ENCODE data around the gene GPR151.
"Not testable (repeated sequence)": the region's sequence is repeated elsewhere in the genome, so short reads cannot be mapped to it uniquely, and the experiment has no call there.

The GPR151 gene

DNA sequence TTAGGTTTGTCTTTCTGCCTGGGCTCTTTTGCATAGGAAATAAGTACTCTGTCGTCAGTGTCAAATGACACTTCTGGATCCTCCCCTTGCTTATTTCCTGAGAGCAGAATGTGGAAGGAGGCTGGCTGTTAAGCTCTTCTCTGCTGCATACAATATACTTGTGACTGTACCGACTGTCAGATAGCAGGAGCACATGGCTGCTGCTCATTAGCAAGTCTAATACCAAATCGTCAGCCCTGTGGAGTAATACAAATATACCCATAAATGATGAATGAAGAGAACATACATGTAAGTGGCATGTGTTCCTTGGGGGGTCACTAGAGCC is at the start of gene GPR151:
Gene GPR151, minus strand, starts transcription at position 40 of the 325 bp plus-strand sequence. CDS start 77 bp downstream, outside the sequence.
- Mint-ChIP-seq H3K4me1 (no peaks in the 10 kb centered on the region), H3K27ac (peak within 1 kb of the TSS; percentile 34)
- DNase-seq: no peak

DNA sequence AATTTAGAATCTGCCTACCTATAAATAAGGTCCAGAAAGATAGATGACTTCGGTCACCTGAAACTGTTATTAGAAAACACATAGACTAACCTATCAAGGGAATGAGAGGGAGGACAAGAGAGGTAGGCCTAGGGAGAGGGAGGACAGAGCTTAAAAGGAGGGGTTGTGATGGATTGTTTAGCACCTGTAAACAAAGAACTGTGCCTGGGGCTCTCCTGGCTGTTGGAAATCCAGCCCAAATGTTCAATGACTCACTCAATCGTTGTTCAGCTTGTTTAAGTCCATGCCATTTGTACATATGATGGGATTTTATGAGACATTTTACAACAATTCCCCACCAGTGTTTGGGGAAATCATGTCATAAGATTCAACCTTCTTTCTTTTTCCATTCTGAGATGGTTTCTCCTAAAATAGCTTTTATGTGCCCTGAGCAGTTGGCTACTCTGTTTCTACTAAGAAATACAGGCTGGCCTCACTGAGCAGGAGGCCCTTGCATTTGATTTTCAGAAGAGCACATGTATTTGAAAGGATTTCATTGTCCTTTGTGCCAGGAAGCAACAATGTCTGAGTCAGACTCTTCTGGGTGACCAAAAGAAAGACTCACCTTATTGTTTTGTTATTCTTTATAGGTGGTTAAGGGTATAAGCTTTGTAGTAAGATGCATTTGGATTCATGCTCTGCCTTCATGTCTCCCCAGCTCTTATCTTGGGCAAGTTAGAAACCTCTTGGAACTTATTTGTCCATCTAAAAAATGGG is 48.2 kb upstream of the GPR151 start:
- Mint-ChIP-seq H3K4me3 (no peak overlapping the region), H3K27ac (peak overlapping the region; percentile 56), H3K9me3 (no peaks in the 10 kb centered on the region), H3K27me3 (ENCODE audit: low read depth, poor library complexity) (peaks cover 3% of the 10 kb centered on the region), H3K4me1 (peaks cover 20% of the 10 kb centered on the region), H3K36me3 (ENCODE audit: low read depth) (no peaks in the 10 kb centered on the region)
- TF ChIP-seq, protein P1, sequence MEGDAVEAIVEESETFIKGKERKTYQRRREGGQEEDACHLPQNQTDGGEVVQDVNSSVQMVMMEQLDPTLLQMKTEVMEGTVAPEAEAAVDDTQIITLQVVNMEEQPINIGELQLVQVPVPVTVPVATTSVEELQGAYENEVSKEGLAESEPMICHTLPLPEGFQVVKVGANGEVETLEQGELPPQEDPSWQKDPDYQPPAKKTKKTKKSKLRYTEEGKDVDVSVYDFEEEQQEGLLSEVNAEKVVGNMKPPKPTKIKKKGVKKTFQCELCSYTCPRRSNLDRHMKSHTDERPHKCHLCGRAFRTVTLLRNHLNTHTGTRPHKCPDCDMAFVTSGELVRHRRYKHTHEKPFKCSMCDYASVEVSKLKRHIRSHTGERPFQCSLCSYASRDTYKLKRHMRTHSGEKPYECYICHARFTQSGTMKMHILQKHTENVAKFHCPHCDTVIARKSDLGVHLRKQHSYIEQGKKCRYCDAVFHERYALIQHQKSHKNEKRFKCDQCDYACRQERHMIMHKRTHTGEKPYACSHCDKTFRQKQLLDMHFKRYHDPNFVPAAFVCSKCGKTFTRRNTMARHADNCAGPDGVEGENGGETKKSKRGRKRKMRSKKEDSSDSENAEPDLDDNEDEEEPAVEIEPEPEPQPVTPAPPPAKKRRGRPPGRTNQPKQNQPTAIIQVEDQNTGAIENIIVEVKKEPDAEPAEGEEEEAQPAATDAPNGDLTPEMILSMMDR (IDR thresholded peaks at IDR 0.05): no peak
- no peak for DNase-seq

More for the DNA sequence above, at the start of gene GPR151:
- peaks cover 2% of the 10 kb centered on the region for H3K27me3 Mint-ChIP-seq (ENCODE audit: low read depth, poor library complexity)
- peaks cover 7% of the 10 kb centered on the region for H3K36me3 Mint-ChIP-seq (ENCODE audit: low read depth)
- H3K4me3 Mint-ChIP-seq: no peak within 1 kb of the TSS
- TF ChIP-seq, protein P1 (IDR thresholded peaks at IDR 0.05): no peak
- no peaks in the 10 kb centered on the region for H3K9me3 Mint-ChIP-seq

DNA sequence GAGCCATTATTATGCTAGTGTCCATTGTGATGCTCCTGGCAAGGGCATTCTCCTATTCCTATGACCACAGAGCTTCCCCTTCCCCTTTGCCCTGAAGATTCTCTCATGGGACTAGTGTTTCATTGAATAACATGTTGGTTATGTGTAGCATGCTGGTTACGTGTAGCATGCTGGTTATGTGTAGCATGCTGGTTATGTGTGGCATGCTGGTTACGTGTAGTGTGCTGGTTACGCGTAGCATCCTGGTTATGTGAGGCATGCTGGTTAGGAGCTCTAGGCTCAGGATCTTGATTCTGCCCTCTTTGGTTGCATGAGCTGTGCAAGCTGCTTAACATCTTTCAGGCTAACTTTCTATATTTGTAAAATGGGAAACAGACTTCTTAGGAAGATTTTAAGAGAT is 46.5 kb upstream of the GPR151 start:
- Mint-ChIP-seq H3K9me3 (peaks cover 7% of the 10 kb centered on the region), H3K36me3 (ENCODE audit: low read depth) (no peaks in the 10 kb centered on the region), H3K27me3 (ENCODE audit: low read depth, poor library complexity) (peaks cover 3% of the 10 kb centered on the region), H3K4me3 (no peak overlapping the region), H3K27ac (no peak overlapping the region), H3K4me1 (peaks cover 20% of the 10 kb centered on the region)
- TF ChIP-seq, protein P1 (IDR thresholded peaks at IDR 0.05): no peak
- no peak for DNase-seq

DNA sequence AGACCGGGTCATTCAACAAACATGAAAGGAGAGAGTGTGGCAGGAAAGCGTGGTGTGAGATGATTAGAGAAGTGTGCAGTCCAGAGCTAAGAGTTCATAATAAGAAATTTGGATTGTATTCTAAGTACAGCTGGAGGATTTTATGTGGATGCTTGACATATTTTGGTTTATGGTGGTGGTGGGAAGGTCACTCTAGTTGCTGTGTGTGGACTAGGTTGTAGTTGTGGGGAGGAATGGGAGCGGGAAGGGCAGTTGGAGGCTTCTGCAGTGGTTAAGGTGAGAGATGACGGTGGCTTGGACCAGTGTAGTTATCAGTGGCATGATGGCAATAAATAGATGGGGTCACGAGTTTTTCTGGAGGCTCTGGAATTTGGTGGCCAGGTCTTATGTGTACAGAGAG is 45.7 kb upstream of the GPR151 start:
- H3K27ac Mint-ChIP-seq: no peak overlapping the region
- TF ChIP-seq, protein P1 (IDR thresholded peaks at IDR 0.05): no peak
- DNase-seq: no peak
- H3K27me3 Mint-ChIP-seq (ENCODE audit: low read depth, poor library complexity): peaks cover 3% of the 10 kb centered on the region
- H3K9me3 Mint-ChIP-seq: peaks cover 8% of the 10 kb centered on the region
- H3K4me1 Mint-ChIP-seq: peaks cover 20% of the 10 kb centered on the region
- no peaks in the 10 kb centered on the region for H3K36me3 Mint-ChIP-seq (ENCODE audit: low read depth)
- H3K4me3 Mint-ChIP-seq: no peak overlapping the region

DNA sequence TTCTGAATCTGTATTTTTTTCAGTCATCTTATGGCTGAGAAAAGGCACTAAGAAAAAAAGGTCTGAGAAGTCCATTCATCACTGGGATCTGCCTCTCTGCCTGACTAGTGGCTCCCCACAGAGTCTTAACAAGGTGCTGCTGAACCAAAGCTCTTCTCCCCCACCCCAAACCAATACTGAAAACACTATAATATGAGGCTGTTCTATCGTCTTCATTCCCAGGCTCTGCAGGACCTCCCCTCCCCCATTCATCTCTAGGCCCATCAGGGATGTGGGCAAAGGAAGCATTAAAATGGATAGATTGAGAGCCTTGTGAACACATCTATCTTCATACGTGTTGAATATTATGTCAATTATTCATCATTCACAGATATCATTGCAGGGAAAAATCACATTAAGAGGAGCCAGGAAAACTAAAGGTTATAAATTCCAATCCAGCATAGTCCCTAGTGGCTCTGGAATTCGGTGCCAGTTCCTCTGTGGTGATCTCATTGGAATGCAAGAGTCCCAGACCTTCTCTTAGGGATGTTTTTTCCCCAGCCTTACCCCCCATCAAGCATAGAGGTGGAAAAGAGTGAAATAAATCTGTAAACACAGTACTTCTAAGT is 44.3 kb upstream of the GPR151 start:
- H3K4me1 Mint-ChIP-seq: peaks cover 13% of the 10 kb centered on the region
- H3K36me3 Mint-ChIP-seq (ENCODE audit: low read depth): no peaks in the 10 kb centered on the region
- H3K27ac Mint-ChIP-seq: peak overlapping the region; percentile 4
- no peak overlapping the region for H3K4me3 Mint-ChIP-seq
- no peak for DNase-seq
- peaks cover 12% of the 10 kb centered on the region for H3K9me3 Mint-ChIP-seq
- TF ChIP-seq, protein P1 (IDR thresholded peaks at IDR 0.05): no peak
- H3K27me3 Mint-ChIP-seq (ENCODE audit: low read depth, poor library complexity): no peaks in the 10 kb centered on the region

DNA sequence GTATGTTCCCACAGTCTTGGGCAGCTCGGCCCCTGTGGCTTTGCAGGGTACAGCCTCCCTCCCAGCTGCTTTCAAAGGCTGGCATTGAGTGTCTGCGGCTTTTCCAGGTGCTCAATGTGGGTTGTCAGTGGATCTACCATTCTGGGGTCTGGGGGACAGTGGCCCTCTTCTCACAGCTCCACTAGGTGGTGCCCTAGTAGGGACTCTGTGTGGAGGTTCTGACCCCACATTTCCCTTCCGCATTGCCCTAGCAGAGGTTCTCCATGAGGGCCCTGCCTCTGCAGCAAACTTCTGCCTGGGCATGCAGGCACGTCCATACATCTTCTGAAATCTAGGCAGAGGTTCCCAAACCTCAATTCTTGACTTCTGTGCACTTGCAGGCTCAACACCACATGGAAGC is 40.9 kb upstream of the GPR151 start:
- not testable (repeated sequence) for H3K4me3 Mint-ChIP-seq; DNase-seq; H3K27me3 Mint-ChIP-seq (ENCODE audit: low read depth, poor library complexity); H3K4me1 Mint-ChIP-seq; H3K27ac Mint-ChIP-seq; H3K36me3 Mint-ChIP-seq (ENCODE audit: low read depth)
- H3K9me3 Mint-ChIP-seq: peaks cover 12% of the 10 kb centered on the region
